DMS 273 (cell line): ENCODE data around the gene ISG20.

Experiments
- DNase-seq: peaks from one replicate; lab custom pipeline; 2025; ENCODE audit not compliant: unreplicated experiment; lab: John Stamatoyannopoulos, UW

ISG20 gene

GRCh38 chr15:88653200-88654064 is 14.6 kb downstream of the ISG20 start:
- DNase-seq, result no peak

- no peak for DNase-seq
Measured at GRCh38 chr15:88654430-88655102, 15.8 kb downstream of the ISG20 start.

- no peak for DNase-seq
Measured at GRCh38 chr15:88655103-88655553, 16.3 kb downstream of the ISG20 start.

GRCh38 chr15:88655800-88656488 is 17.1 kb downstream of the ISG20 start:
- DNase-seq, result no peak

GRCh38 chr15:88656760-88657221 is 18.0 kb downstream of the ISG20 start:
- DNase-seq, result no peak

GRCh38 chr15:88657326-88658069 is 18.7 kb downstream of the ISG20 start:
- peak; percentile 68 for DNase-seq

GRCh38 chr15:88658070-88658965 is 19.5 kb downstream of the ISG20 start:
- no peak for DNase-seq

GRCh38 chr15:88658972-88659931 is 20.4 kb downstream of the ISG20 start:
- no peak for DNase-seq

GRCh38 chr15:88661041-88661700 is 22.4 kb downstream of the ISG20 start:
- DNase-seq, result no peak

- peak; percentile 28 for DNase-seq
Measured at GRCh38 chr15:88661761-88662556, 23.1 kb downstream of the ISG20 start.

GRCh38 chr15:88663141-88663621 is 24.4 kb downstream of the ISG20 start:
- DNase-seq, result no peak

- no peak for DNase-seq
Measured at GRCh38 chr15:88664151-88664778, 25.4 kb downstream of the ISG20 start.

- no peak for DNase-seq
Measured at GRCh38 chr15:88674661-88675060, 35.8 kb downstream of the ISG20 start.

GRCh38 chr15:88678755-88679154 is 39.9 kb downstream of the ISG20 start:
- no peak for DNase-seq

- DNase-seq, result no peak
Measured at GRCh38 chr15:88680241-88681001, 41.6 kb downstream of the ISG20 start.

GRCh38 chr15:88681610-88682221 is 42.9 kb downstream of the ISG20 start:
- DNase-seq, result peak; percentile 27
